ENCODE results near the gene LBHD1. TPM values are rescaled to one million over a fixed set of nuclear protein-coding genes. Genes with fewer than 3 reads are reported as not detected.
A peak's percentile ranks its signal among the peaks of the same experiment; 100 is the strongest.
"Not testable (repeated sequence)": the region's sequence is repeated elsewhere in the genome, so short reads cannot be mapped to it uniquely, and the experiment has no call there.

Gene LBHD1
- total RNA-seq, 2 experiments from 2014 or later = 12.0 to 12.9 TPM

GRCh38 chr11:62678433-62678769 lies 6.3 kb upstream of the LBHD1 start:
- Mint-ChIP-seq H3K4me3 (peak overlapping the region; percentile 86), H3K9me3 (no peaks in the 10 kb centered on the region), H3K36me3 (ENCODE audit: low read depth) (peaks cover 30% of the 10 kb centered on the region), H3K27ac (peak overlapping the region; percentile 93), H3K27me3 (no peaks in the 10 kb centered on the region), H3K4me1 (ENCODE audit: low read depth) (peaks cover 29% of the 10 kb centered on the region)
- DNase-seq (no peak), ATAC-seq (no peak)
- ChIA-PET POLR2A (interaction anchor here (0.6 to 21.7 kb wide), 7 partner anchors 7 to 87 kb away, joined by 3 to 263 read pairs (median 15); partner anchors contain the start of genes C11orf98, CSKMT, GANAB and LBHD1), CTCF (interaction anchor here (1.2 to 6.5 kb wide), 3 partner anchors 13 to 87 kb away, joined by 4 to 79 read pairs (median 6); partner anchors contain the start of genes C11orf98, CSKMT, LRRN4CL and TUT1)
- TF ChIP-seq CTCF (IDR thresholded peaks at IDR 0.05) = no peak
- intact Hi-C loops (cut with micrococcal nuclease) = no loop called here

- ATAC-seq (no peak), DNase-seq (no peak)
- Mint-ChIP-seq H3K27me3 (no peaks in the 10 kb centered on the region), H3K9me3 (no peaks in the 10 kb centered on the region), H3K4me3 (peak overlapping the region; percentile 86), H3K27ac (peak overlapping the region; percentile 93), H3K36me3 (ENCODE audit: low read depth) (peaks cover 37% of the 10 kb centered on the region), H3K4me1 (ENCODE audit: low read depth) (peaks cover 36% of the 10 kb centered on the region)
- POLR2A ChIA-PET = interaction anchor here (0.9 to 21.7 kb wide), 4 partner anchors 12 to 86 kb away, joined by 3 to 263 read pairs (median 40); partner anchors contain the start of genes C11orf98, CSKMT, GANAB and TUT1
- no peak for TF ChIP-seq CTCF (IDR thresholded peaks at IDR 0.05)
- intact Hi-C loops (cut with micrococcal nuclease) = no loop called here
- CTCF ChIA-PET = interaction anchor here (1.0 to 1.6 kb wide), 3 partner anchors 10 to 86 kb away, joined by 4 to 6 read pairs (median 6); partner anchors contain the start of genes C11orf98, CSKMT and TUT1
Observed at GRCh38 chr11:62677714-62678113, 5.6 kb upstream of the LBHD1 start.

GRCh38 chr11:62677156-62677555 lies 5.1 kb upstream of the LBHD1 start:
- ChIA-PET CTCF (interaction anchor here (1.0 to 1.6 kb wide), 3 partner anchors 11 to 86 kb away, joined by 4 to 6 read pairs (median 6); partner anchors contain the start of genes C11orf98, CSKMT and TUT1), POLR2A (interaction anchor here (0.9 to 21.7 kb wide), 5 partner anchors 11 to 86 kb away, joined by 3 to 263 read pairs (median 14); partner anchors contain the start of genes C11orf98, CSKMT, GANAB and TUT1)
- Mint-ChIP-seq H3K36me3 (ENCODE audit: low read depth) (peaks cover 39% of the 10 kb centered on the region), H3K4me1 (ENCODE audit: low read depth) (peaks cover 38% of the 10 kb centered on the region), H3K27me3 (no peaks in the 10 kb centered on the region), H3K4me3 (peak overlapping the region; percentile 39), H3K27ac (peak overlapping the region; percentile 51), H3K9me3 (no peaks in the 10 kb centered on the region)
- ATAC-seq (no peak), DNase-seq (no peak)
- no peak for TF ChIP-seq CTCF (IDR thresholded peaks at IDR 0.05)
- intact Hi-C loops (cut with micrococcal nuclease) = no loop called here

GRCh38 chr11:62676698-62677097 lies 4.6 kb upstream of the LBHD1 start:
- Mint-ChIP-seq H3K9me3 (no peaks in the 10 kb centered on the region), H3K27ac (no peak overlapping the region), H3K4me1 (ENCODE audit: low read depth) (peaks cover 38% of the 10 kb centered on the region), H3K27me3 (no peaks in the 10 kb centered on the region), H3K4me3 (peak overlapping the region; percentile 39), H3K36me3 (ENCODE audit: low read depth) (peaks cover 41% of the 10 kb centered on the region)
- ChIA-PET POLR2A (interaction anchor here (0.9 to 21.7 kb wide), 6 partner anchors 11 to 180 kb away, joined by 3 to 263 read pairs (median 9); partner anchors contain the start of genes C11orf98, CSKMT, GANAB and TUT1), CTCF (interaction anchor here (0.7 to 1.6 kb wide), 5 partner anchors 11 to 85 kb away, joined by 3 to 6 read pairs (median 4); partner anchors contain the start of genes C11orf98, CSKMT and TUT1)
- DNase-seq (no peak), ATAC-seq (no peak)
- intact Hi-C loops (cut with micrococcal nuclease) = no loop called here
- TF ChIP-seq CTCF (IDR thresholded peaks at IDR 0.05) = no peak

- H3K4me3 Mint-ChIP-seq; DNase-seq; H3K9me3 Mint-ChIP-seq; ATAC-seq; H3K27me3 Mint-ChIP-seq; intact Hi-C loops (cut with micrococcal nuclease): not testable (repeated sequence)
- POLR2A ChIA-PET = interaction anchor here (1.0 to 21.7 kb wide), 5 partner anchors 9 to 181 kb away, joined by 3 to 263 read pairs (median 48); partner anchors contain the start of genes C11orf98, CSKMT, GANAB and TUT1
- CTCF ChIA-PET = interaction anchor here (1.2 to 1.6 kb wide), 2 partner anchors 19 to 30 kb away, joined by 3 to 4 read pairs; no protein-coding TSS in a partner anchor
- Mint-ChIP-seq H3K36me3 (ENCODE audit: low read depth) (peaks cover 52% of the 10 kb centered on the region), H3K27ac (peak overlapping the region; percentile 38), H3K4me1 (ENCODE audit: low read depth) (peaks cover 35% of the 10 kb centered on the region)
Observed at GRCh38 chr11:62675415-62675814, 3.3 kb upstream of the LBHD1 start.

All from activated CD8-positive, alpha-beta T cell treated with anti-CD3 and anti-CD28 coated beads for 36 hours (primary cell).